Activated CD4-positive, alpha-beta memory T cell treated with anti-CD3 and anti-CD28 coated beads for 36 hours (primary cell): ENCODE results near the gene CRKL. TPM values are rescaled to one million over a fixed set of nuclear protein-coding genes. Genes with fewer than 3 reads are reported as not detected.

Experiments
- CTCF ChIA-PET: fragments of 350-600 bp; sonication (Branson Sonifier 250); formaldehyde crosslinking; loops from one replicate; lab custom pipeline; 2021; ENCODE audit warnings: antibody characterized with exemption, inconsistent platforms; lab: Charles Lee
- POLR2A ChIA-PET: fragments of 350-600 bp; sonication (Branson Sonifier 250); formaldehyde crosslinking; loops from one replicate; lab custom pipeline; 2021; ENCODE audit warnings: antibody characterized with exemption; lab: Charles Lee
- DNase-seq: peaks from one replicate; pipeline ENCODE4 v3.0.0-alpha.2; 2020
- H3K27ac Mint-ChIP-seq: one replicate; pipeline ENCODE4 v1.8.0; 2021; ENCODE audit warnings: mixed read lengths
- H3K27me3 Mint-ChIP-seq: one replicate; pipeline ENCODE4 v1.8.0; 2021; ENCODE audit warnings: mixed read lengths
- H3K36me3 Mint-ChIP-seq: one replicate; pipeline ENCODE4 v1.8.0; 2021; ENCODE audit warnings: mixed read lengths
- H3K4me1 Mint-ChIP-seq: one replicate; pipeline ENCODE4 v1.8.0; 2021; ENCODE audit warnings: low read depth, mixed read lengths
- H3K4me3 Mint-ChIP-seq: one replicate; pipeline ENCODE4 v1.8.0; 2021; ENCODE audit warnings: mild to moderate bottlenecking, mixed read lengths
- H3K9me3 Mint-ChIP-seq: one replicate; pipeline ENCODE4 v1.8.0; 2021; ENCODE audit warnings: mixed read lengths
- intact Hi-C: fragments of 100-400 bp; cut with micrococcal nuclease; formaldehyde crosslinking; loops from one replicate; pipeline ENCODE4 v1.15.1; 2023
- total RNA-seq, 2 experiments: library from RNA; stranded (reverse); gene quantifications; one replicate each; pipeline ENCODE4 v1.2.3, GENCODE V29; 2021

The CRKL gene
- total RNA-seq, 2 experiments from 2014 or later = 65.1 to 65.7 TPM

- peak; percentile 29 for DNase-seq
- peaks cover 21% of the 10 kb centered on the region for H3K4me1 Mint-ChIP-seq
- H3K27me3 Mint-ChIP-seq = no peaks in the 10 kb centered on the region
- POLR2A ChIA-PET = interaction anchor here (0.6 to 1.1 kb wide), 4 partner anchors 10 to 21 kb away, joined by 3 to 7 read pairs (median 3); partner anchors contain the start of gene LZTR1
- no peaks in the 10 kb centered on the region for H3K9me3 Mint-ChIP-seq
- peaks cover 10% of the 10 kb centered on the region for H3K36me3 Mint-ChIP-seq
- intact Hi-C loops = loop anchor here (5.0 kb wide), 1 partner anchor 581 kb away; no protein-coding TSS in a partner anchor
- H3K4me3 Mint-ChIP-seq = peak overlapping the region; percentile 94
- CTCF ChIA-PET = interaction anchor here (0.7 kb wide), 1 partner anchor 42 kb away, joined by 3 read pairs; no protein-coding TSS in a partner anchor
- H3K27ac Mint-ChIP-seq = peak overlapping the region; percentile 97
Measured at GRCh38 chr22:21000987-21001600, 83.9 kb downstream of the CRKL start.

GRCh38 chr22:21001601-21002325, 84.6 kb downstream of the CRKL start, which contains the start of gene THAP7:
Gene THAP7 (minus strand): TSS chr22:21002118. CDS start chr22:21001911, 207 bp downstream.
- H3K4me1 Mint-ChIP-seq = peaks cover 21% of the 10 kb centered on the region

More at GRCh38 chr22:21001601-21002325, 84.6 kb downstream of the CRKL start, which contains the start of gene THAP7:
- peak within 1 kb of the TSS; percentile 97 for H3K27ac Mint-ChIP-seq
- peak; percentile 98 for DNase-seq
- CTCF ChIA-PET = interaction anchor here (0.8 to 2.2 kb wide), 5 partner anchors 19 to 627 kb away, joined by 3 to 17 read pairs (median 3); partner anchors contain the start of gene LZTR1
- POLR2A ChIA-PET = interaction anchor here (0.8 to 2.0 kb wide), 7 partner anchors 11 to 22 kb away, joined by 3 to 13 read pairs (median 3); partner anchors contain the start of genes LZTR1 and P2RX6
- H3K36me3 Mint-ChIP-seq = peaks cover 10% of the 10 kb centered on the region
- intact Hi-C loops = loop anchor here (1.0 to 5.0 kb wide), 4 partner anchors 13 to 581 kb away; partner anchors contain the start of genes CRKL and LZTR1
- H3K9me3 Mint-ChIP-seq = no peaks in the 10 kb centered on the region
- peak within 1 kb of the TSS; percentile 94 for H3K4me3 Mint-ChIP-seq
- no peaks in the 10 kb centered on the region for H3K27me3 Mint-ChIP-seq

Other genes starting within 250 kb of the CRKL start
- gene SERPIND1, start 143.3 kb upstream of the CRKL start, total RNA-seq = not detected
- 10 to 100 TPM; 57.9 to 58.9 TPM for gene PI4KA, start 58.6 kb upstream of the CRKL start, total RNA-seq
- 10 to 100 TPM; 28.2 to 29.1 TPM for gene SNAP29, start 58.4 kb upstream of the CRKL start, total RNA-seq
- gene AIFM3, start 49.8 kb downstream of the CRKL start, total RNA-seq = not detected
- gene LZTR1, start 64.9 kb downstream of the CRKL start, total RNA-seq = 10 to 100 TPM; 39.3 to 43.4 TPM
- 10 to 100 TPM; 22.1 to 26.8 TPM for gene THAP7, start 84.7 kb downstream of the CRKL start, total RNA-seq
- gene P2RX6, start 97.8 kb downstream of the CRKL start, total RNA-seq = not detected
- not detected for gene SLC7A4, start 115.2 kb downstream of the CRKL start, total RNA-seq
- gene LRRC74B, start 128.5 kb downstream of the CRKL start, total RNA-seq = not detected